LoVo (cell line): ENCODE results near the gene CEACAM6.
"Not testable (repeated sequence)": the region's sequence is repeated elsewhere in the genome, so short reads cannot be mapped to it uniquely, and the experiment has no call there.

Source experiments
- DNase-seq: peaks from one replicate; pipeline ENCODE4 v3.0.0-alpha.2; 2016; ENCODE audit warnings: low spot score

Gene CEACAM6

DNA sequence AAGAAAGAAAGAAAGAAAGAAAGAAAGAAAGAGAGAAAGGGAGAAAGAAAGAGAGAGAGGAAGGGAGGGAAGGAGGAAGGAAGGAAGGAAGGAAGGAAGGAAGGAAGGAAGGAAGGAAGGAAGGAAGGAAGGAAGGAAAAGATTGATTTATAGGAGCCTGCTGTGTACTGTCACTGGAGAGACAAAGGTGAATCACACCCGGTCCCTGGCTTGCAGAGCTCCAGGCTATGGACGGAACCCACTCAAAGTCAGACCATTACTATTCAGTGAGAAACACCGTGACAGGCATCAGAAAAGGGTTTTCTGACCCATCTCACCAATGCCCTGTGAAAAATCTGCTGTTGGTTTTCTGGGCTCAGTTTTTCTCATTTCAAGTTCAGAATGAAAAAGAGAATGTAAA is 7.3 kb upstream of the CEACAM6 start:
- DNase-seq: no peak

DNA sequence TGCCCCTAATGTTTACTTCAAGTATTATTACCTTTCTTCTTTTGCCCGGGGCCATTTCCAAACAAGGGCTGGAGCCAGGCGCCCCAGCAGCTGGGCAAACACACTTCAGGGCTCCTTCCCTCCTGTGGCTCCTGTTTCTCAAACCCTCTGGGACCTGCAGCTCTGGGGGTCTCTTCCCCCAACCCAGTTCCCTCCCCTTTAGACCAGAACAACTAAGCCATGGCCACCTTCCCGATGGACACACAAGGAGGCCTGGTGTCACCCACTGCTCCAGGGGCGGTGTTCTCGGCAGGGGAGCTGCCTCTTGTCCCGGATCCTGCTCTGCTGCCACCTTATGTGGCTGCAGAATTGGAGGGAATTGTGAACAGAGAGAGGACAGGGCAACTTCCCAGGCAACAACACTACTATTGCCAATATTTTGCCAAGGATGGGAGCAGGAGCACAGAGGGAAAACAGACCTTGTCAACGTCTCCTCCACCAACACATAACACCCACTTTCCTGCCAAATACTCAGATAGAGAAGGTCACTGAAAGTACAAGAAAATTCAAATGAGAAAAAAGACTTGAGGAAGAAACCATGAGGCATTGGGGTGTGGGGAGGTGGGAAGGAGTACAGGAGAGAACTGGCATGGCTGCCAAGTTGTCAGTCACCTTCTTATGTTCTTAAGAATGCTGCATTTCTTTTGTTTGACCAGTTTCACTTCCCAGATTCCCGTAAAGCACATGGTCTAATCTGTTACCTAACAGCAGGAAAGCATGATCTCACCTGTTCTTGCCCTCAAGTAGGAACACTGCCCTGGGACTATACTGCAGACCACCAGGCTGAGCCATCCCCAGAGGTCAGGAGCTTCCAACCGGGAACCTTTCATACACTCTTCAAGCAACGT is 4.8 kb upstream of the CEACAM6 start:
- DNase-seq: not testable (repeated sequence)

DNA sequence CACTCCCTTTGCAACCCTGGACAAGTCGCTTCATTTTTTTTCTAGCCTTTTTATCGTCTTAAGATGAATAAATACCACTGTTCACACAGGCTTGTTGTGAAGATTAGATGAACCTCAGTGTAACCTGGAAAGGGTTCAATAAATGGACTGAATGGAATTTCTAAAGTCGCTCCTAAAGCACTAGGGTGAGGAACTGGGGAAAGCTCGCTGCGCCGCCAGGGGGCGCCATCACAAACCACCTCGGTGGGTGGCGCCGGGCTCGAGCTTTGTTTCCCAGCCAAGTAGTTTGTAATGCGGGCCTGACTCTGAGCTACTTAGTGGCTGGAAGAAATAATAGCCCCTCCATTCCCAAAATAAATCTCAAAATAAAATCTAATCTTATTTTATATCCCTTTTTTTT is 2.2 kb upstream of the CEACAM6 start:
- DNase-seq: peak; percentile 68

DNA sequence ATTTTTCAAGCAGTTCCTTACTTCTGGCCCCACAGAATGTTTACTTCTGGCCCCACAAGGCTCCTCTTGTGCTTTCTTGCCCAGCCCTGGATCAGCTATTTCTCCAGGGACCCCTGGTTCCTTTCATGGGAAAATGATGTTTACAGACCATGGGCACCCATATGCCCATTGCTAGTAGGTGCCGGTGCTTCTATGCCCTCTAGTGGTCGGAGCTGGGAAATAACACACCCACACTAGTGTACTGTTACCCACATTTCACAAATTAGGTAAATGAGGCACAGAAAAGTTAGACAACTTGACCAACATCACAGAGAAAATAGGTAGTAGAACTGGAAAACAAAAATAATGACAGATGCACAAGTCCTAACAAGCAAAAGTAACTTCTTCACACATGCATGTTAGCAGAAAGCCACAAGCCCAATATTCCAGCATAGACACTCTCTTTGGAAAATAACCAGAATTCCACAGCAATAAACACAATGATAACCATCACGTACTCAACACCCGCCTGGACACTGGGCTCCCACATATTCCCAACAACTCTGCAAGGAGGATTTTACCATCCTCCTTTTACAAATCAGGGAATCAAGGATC is 1.3 kb upstream of the CEACAM6 start:
- peak; percentile 64 for DNase-seq

DNA sequence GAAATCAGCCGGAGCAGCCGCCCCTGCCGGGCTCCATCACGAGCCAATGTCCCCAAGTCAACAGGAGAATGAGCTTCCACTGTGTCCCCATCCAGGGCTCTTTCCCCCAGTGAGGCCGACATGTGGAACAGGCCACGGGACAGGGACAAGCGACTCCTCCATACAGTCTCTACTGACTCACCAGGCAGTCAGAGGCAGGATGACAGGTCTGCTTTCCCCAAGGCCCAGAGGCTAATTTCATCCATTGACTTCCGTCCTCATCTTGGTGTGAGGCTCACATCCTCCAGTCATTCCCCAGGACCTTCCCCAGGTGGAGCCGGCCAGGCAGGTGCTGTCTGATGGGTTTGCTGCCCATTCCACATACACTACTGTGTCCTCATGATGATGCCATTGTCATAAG is 3.5 kb downstream of the CEACAM6 start:
- no peak for DNase-seq

DNA sequence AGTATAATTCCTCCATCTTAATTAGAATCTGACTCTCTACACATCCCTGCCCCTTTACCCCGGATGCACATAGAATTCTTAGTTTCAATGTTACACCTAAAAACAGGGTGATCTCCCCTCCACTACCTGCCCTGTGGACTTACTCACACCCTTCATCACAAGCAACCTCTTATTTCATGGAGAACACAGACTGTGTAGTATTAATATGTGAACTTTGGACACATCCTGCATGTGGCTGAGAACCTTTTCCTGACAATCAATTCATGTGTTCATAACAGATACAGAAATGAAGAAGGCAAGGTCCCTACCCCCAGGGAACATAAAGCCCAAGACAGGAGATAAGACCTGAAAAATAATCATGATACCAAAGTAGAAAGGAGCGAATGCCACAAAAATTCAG is 11.8 kb downstream of the CEACAM6 start:
- no peak for DNase-seq

DNA sequence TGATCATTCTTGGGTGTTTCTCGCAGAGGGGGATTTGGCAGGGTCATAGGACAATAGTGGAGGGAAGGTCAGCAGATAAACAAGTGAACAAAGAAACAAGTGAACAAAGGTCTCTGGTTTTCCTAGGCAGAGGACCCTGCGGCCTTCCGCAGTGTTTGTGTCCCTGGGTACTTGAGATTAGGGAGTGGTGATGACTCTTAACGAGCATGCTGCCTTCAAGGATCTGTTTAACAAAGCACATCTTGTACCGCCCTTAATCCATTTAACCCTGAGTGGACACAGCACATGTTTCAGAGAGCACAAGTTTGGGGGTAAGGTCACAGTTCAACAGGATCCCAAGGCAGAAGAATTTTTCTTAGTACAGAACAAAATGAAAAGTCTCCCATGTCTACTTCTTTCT is 12.8 kb downstream of the CEACAM6 start:
- DNase-seq: not testable (repeated sequence)

DNA sequence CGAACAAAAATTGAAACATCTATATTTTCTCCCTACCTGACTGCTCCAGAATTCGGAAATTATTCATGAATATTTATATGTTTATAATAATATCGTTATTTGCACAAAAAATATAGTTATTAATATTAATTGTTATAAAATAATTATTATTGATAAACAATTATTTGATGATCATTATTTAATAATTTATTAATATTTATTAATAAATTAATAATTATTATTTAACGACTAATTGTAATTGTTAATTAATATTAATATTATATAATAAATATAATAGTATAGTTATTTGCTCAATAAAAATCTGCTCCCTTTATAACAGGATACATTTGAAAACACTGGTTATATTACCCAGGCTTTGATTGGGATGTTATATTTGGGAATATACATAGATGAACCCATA is 14.3 kb downstream of the CEACAM6 start:
- DNase-seq: no peak

DNA sequence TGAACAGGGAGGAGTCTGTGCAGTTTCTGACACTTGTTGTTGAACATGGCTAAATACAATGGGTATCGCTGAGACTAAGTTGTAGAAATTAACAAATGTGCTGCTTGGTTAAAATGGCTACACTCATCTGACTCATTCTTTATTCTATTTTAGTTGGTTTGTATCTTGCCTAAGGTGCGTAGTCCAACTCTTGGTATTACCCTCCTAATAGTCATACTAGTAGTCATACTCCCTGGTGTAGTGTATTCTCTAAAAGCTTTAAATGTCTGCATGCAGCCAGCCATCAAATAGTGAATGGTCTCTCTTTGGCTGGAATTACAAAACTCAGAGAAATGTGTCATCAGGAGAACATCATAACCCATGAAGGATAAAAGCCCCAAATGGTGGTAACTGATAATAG is 16.1 kb downstream of the CEACAM6 start:
- no peak for DNase-seq

DNA sequence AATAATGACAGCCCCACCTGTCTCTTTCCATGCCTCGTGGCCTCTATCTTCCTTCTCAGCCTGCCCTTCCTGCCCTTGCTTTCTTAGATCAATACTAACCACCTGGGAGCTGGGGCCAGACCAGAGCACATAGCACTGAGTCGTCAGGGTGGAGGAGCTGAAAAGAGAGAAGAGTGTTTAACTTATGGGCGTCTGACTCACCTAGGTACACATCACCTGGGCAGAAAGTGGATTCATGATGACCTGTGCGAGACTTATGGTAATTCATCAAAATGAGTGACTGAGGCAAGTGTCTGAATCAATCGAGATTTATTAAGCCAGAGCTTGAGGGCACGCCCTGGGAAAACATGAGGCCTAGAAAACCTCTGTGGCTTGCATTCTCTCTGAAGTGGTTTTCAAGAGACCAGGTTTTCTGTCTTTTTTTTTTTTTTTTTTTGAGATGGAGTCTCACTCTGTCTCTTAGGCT is 19.2 kb downstream of the CEACAM6 start:
- DNase-seq: peak; percentile 95

DNA sequence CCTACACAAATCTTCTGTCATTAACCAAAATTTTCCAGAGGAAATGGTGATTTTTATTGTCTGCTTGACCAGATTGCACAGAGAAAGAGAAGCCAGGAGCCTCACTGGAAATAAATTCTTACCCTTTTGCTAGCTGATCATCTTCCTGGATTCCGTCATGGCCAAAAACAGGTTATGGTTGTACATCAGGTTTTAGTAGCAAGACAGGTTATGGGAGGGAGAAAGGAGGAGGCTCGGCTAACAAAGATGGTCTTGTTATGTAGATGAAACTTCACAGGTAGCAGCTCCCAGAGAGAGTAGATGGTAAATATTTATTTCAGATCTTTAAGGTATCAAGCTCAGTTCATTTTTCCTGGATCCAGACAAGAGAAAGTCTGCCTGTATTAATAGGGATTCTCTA is 21.4 kb downstream of the CEACAM6 start:
- no peak for DNase-seq

DNA sequence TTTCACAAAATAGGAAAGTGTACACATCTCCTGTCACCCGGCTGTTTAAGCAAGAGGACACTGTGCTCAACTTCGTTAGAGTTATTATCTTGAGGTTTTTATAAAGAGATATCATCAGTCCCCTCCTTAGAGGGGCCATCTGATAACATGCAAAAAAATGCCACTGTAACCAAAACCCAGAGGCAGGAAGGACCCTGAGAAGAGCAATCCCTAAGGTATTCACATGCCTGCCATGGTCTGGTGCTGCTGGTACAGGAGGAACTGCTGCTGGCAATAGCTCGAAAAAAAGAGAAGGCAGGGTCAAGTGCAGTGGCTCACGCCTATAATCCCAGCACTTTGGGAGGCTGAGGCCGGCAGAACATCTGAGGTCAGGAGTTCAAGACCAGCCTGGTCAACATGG is 28.3 kb downstream of the CEACAM6 start:
- DNase-seq: no peak

DNA sequence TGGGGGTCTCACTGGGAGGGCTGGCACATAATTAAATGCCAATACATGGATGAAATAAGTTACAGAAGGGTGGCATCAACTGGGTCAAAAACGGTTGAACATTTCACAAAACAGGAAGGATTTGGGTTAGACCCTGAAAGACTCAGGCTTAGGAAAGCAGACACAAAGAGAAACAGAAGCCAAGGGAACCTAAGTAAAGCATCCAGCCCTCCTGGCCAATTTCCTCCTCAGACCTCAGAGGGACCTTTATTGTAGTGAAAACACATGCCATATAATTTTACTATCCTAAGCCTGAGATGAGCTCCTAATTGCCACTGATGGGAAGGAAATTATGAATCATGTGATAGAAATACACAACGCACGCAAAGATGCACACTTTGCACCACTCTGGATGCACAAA is 29.0 kb downstream of the CEACAM6 start:
- DNase-seq: no peak

DNA sequence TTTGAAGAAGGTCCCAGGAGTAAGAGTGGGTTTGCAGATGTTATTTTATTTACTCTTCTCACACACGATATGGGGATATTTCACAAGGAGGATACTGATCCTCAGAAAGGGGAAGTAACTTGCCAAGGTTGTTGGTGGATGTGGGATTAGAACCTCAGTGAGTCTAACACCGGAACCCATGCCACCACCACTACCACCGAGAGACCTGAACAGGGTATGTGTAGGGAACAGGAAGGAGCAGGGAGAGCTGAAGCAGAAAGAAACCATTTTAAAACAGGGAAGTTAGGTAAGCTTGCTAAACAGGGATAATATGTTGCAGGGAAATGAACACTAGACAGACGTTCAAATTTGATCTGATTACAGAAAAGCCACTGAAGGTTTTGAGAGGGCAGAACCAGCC is 29.4 kb downstream of the CEACAM6 start:
- no peak for DNase-seq

DNA sequence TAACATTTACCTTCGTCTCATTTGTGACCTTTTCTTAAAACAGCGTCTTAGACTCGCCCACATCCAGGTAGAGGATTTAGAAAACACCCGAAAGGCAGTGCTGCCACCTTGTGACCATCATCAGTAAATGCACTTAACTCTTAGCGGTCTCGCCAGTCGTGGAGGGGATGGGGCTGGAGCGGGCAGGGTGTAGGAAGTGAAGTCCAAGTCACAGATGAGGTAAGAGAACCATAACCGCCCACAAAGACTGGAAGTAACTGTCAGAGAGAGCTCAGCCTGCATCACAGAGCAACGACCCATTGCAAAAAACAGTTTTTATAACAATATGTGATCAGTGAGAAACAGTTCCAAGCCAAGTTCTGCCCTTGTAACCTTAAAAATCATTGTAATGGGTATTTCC is 30.3 kb downstream of the CEACAM6 start:
- DNase-seq: peak; percentile 89

DNA sequence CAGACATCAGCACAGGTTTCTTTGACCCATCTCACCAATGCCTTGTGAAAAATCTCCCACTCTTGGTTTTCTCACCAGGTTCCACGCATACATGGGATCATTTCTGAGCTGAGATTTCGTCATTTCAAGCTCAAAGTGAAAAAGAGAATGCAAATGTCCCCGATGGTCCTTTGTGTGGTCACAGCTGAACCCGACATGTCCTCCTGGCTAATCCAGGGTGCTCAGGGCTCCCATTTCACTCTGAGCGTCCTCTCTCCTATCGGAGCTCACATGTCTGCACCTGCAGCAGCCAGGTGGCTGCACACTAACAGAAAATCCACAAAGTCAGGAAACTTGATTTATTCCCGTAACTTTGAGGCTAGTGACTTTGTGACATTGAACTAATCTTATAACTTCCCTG is 31.7 kb downstream of the CEACAM6 start:
- DNase-seq: no peak

DNA sequence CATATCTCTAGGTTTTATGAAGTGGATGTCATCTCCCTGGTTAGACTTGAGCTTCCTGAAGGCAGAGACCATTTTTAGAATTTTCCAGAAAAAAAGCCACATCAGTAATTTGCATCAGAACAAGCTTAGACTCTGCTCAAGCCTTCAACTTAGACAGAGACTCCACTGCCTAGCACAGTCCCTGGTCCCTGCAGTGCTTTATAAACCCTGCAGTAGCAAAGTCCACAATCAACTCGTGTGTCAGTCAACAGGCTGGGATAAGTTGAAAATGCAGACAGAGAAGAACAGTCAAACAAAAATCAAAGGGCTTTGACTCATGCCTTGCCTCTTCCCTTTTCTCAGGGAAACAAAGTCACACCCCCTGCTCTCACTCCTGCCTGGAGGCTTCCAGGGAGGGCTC is 33.2 kb downstream of the CEACAM6 start:
- not testable (repeated sequence) for DNase-seq

DNA sequence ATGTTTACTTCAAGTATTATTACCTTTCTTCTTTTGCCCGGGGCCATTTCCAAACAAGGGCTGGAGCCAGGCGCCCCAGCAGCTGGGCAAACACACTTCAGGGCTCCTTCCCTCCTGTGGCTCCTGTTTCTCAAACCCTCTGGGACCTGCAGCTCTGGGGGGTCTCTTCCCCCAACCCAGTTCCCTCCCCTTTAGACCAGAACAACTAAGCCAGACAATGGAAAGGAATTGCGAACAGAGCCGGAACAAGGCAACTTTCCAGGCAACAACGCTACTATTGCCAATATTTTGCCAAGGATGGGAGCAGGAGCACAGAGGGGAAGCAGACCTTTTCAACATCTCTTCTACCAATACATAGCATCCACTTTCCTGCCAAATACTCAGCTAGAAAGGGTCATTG is 33.7 kb downstream of the CEACAM6 start:
- not testable (repeated sequence) for DNase-seq

DNA sequence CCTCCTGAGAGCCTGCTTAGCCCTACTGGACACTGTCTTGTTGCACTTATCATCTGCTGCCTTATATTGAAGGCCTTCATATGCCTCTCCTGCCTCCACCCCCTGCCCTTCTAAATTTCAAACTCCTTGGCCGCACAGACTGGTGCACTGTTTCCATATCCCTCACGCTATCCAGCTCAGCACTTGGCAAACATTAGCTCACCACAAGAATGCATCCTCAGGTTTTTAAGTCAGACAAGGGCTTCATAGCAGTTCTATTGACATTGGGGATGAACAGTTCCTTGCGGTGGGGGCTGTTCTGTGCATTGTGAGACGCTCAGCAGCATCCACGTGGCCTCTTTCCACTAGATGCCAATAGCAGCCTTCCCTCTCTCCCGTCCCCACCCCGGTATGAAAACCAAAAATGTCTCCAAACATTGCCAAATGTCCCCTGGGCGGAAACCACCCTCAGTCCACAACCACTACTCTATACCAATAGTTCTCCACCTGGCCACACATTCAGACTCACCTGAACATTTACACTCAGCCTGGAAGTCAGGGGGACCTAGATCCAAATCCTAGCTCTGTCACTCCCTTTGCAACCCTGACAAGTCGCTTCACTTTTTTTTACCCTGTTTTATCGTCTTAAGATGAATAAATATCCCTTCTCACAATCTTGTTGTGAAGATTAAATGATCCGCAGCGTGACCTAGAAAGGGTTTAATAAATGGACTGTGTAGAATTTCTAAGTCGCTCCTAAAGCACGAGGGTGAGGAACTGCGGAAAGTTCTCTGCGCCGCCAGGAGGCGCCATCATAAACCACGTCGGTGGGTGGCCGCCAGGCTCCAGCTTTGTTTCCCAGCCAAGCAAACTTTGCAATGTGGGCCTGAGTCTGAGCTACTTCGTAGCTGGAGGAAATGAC is 37.4 kb downstream of the CEACAM6 start:
- no peak for DNase-seq

DNA sequence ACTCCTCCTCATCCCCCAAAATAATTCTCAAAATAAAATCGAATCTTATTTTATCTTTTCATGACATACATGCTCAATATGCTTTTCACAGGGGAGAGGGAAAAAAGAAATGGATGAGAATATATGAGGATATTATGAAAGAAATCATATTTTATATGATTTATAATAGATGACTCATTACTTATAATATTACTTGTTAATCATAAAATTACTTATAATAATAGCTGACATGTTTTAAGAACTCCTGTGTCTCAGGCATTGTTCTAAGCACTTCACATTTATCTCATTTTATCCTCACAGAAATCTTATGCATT is 38.0 kb downstream of the CEACAM6 start:
- no peak for DNase-seq

DNA sequence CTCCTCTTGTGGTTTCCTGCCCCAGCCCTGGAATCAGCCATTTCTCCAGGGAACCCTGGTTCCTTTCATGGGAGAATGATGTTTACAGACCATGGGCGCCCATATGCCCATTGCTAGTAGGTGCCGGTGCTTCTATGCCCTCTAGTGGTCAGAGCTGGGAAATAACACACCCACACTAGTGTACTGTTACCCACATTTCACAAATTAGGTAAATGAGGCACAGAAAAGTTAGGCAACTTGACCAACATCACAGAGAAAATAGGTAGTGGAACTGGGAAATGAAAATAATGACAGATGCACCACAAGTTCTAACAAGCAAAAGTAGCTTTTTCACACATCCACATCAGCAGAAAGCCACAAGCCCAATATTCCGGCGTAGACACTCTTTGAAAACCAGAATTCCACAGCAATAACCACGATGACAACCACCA is 39.7 kb downstream of the CEACAM6 start:
- peak; percentile 57 for DNase-seq

DNA sequence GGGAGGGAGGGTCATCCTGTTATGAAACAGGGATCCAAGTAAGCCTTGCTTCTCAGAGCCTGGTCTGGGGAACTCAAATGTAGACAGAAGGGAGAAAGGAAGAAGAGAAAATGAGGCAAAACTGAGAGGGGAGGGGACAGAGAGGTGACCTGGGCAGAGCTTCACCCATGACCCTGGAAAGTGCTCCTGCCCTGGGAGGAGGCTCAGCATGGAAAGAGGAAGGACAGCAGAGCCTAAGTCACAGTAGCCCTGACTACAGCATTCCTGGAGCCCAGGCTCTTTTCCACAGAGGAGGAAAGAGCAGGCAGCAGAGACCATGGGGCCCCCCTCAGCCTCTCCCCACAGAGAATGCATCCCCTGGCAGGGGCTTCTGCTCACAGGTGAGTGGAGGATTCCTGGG is 41.0 kb downstream of the CEACAM6 start, which contains the start of gene CEACAM3:
Gene CEACAM3, plus strand, starts transcription at position 226 of the 400 bp plus-strand sequence. Its CDS starts 91 bp downstream, at position 317.
- no peak for DNase-seq

DNA sequence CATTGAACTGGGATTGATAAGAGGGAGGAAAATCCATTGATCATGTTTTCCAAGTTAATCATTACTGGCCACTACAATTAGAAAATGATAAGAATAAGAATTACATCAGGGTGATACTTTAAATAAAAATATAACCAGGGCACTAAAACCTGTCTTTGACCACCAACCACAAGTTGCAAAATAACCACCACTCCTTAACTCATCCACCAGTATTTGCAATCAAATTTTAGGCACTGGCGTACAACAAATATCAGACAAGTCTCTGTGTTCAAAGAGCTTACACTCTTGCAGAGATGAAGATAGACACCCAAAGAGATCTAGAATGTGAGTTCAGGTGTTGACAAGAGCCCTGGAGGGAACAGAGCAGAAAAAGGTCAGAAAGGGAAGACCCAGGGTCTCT is 41.6 kb downstream of the CEACAM6 start:
- DNase-seq: no peak
